ENCODE measurements around the gene AGFG2. TPM values are rescaled to one million over a fixed set of nuclear protein-coding genes. Genes with fewer than 3 reads are reported as not detected.
A peak's percentile ranks its signal among the peaks of the same experiment; 100 is the strongest.
"Not testable (repeated sequence)": the region's sequence is repeated elsewhere in the genome, so short reads cannot be mapped to it uniquely, and the experiment has no call there.

The AGFG2 gene
- total RNA-seq, 1 donor: 10.5 TPM

DNA sequence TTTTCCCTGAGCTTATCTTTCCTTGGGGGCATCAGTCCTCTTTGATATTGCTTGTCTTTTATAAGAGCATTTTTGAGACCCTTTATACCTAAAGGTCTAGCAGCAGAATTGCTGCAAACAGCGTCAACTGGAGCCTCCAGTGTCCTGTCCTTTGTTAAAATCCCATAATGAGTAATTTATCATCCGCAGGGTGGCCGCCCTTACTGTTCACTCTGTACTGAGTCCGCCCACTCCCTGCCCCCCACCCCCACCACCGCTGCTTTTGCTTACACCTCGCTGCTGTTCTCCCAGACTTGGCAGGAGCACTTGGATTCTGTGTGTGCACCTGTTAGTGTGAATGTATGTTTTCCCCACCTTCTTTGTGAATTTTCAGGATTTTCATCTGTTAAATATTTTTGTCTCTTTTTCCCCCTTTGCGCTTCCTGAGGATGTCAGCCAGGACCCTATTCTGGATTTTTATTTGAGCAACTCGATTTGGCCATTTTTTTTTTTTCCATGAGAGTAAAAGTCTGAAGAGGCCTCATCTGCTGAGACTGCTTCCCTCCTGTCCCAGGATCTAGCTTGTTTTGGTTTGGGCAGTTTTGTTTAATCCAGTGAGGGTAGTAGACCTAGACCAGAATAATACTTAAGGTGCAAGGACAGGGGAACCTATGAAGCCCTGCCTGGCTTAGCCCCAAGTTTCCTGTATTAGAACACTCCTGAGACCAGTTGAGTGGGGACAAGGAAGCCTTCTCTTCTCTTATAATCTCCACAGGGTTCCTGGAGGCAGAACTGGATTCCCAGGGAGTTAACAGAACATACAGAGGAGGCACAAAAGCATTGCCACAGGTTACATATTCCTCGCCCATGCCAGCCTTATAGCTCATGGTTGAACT is 8.2 kb downstream of the AGFG2 start:
- DNase-seq (ENCODE audit: low read depth in 2 of 3, low spot score in 2 of 3): no peak

DNA sequence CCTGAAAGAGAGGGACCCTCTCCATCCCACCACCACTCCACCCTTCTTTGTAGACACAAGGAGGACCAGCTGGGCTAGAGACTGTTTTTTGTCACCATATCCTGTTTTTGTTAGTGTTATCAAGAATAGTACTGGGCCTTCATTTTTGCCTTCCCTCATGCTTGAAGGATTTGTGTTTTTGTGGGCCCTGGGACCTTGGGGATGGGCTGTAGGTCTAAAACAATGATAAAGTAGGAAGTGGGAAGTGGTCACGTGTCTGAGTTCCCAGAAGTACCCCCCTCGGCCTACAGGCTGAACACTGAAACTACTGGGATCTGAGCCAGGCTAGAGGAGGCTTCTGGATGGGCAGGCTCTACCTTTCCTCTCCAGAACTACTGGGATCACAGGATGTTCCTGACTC is 8.9 kb downstream of the AGFG2 start:
- DNase-seq (ENCODE audit: low read depth in 2 of 3, low spot score in 2 of 3): no peak

- DNase-seq (ENCODE audit: low read depth in 2 of 3, low spot score in 2 of 3): not testable (repeated sequence)
Measured at GRCh38 chr7:100548446-100548845, 9.4 kb downstream of the AGFG2 start.

- no peak for DNase-seq (ENCODE audit: low read depth in 2 of 3, low spot score in 2 of 3)
Measured at GRCh38 chr7:100552532-100552931, 13.5 kb downstream of the AGFG2 start.

- no peak for DNase-seq (ENCODE audit: low read depth in 2 of 3, low spot score in 2 of 3)
Measured at GRCh38 chr7:100553032-100553431, 14.0 kb downstream of the AGFG2 start.

DNA sequence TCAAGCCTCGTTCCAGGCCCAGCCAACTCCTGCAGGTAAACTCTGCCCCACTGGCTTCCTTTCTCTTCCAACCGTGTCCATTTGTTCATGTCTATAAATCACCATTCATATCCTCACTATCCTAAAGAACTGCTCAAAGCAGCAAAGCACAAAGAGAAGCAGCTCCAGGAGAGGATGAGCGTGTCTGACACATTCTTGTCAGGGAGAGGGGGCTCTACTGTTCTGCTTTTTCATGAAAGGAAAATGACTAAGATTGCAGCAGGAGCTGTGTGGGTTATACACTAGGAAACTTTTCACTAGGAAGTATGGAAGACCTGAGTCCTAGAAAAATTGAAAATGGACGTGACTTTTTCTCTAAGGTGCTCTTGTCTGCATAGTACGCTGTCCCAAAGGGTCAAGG is 16.7 kb downstream of the AGFG2 start:
- DNase-seq (ENCODE audit: low read depth in 2 of 3, low spot score in 2 of 3): no peak

DNA sequence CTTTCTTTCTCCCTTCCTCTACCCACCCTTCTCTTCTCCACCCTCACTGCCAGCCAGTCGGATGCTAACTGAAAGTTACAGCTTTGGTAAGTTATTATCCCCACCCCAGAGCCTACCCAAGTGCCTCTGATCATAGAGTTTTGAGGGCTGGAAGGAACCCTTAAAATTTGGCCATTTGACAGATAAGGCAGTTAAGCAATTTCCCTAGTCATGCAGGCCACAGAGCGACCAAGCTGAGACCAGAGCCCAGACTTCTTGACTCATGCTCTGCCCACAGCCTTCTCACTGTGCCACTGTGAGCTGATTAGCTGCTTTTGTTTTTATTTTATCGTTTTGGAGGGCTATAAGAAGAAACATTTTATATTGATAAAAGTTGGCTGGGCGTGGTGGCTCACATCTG is 17.5 kb downstream of the AGFG2 start:
- DNase-seq (ENCODE audit: low read depth in 2 of 3, low spot score in 2 of 3): peak in 2 of 3 donors; percentile 41 to 72

DNA sequence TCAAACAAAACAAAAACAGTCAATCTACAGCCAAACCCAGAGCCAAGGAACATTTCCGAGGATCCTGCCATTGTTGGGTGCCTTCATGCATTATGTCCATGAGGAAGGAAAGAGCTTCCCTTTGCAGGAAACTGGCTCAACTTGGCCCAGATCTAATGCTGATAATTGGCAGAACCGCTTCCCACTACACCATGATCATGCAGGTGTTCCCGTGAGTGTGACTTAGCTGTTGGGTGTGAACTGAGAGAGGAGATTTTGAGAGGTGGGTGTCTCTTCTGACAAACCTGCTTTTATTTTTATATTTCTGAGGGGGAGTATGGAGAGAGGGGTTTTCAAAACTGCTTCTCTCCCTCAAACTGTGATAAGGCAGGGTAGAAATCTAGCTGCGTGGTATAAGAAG is 20.1 kb downstream of the AGFG2 start:
- no peak for DNase-seq (ENCODE audit: low read depth in 2 of 3, low spot score in 2 of 3)

DNA sequence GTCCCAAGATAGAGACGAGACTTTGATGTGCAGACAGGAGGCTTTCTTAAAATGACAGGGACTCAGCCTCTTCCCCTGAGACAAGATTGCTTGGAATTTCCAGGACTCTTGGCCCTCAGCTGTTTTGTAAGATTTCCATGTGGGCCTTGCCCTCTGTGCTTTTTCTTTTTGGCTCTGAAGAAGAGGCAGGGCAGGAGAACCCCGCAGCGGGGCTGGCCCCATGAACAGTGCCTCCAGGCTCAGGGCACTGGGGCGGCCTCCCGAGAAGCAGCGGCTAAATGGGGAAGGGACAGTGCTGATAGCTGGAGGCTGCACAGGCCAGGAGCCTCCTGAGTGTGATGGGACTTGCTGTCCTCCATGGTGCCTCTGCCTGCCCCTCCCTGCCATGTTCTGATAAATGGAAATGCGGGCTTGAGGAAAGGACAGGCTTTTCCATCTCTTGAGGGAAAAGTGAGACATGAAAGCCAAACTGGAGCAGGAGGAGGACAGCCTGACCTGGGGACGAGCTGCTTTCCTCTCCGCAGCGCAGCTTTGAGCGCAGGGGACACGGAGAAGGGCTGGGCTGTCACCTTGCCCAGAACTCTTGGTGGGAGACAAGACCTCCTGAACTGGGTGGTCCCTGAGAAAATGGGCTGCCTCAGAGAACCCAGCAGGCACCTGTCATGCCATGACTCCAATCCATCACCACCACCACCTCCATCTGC is 22.6 kb downstream of the AGFG2 start:
- DNase-seq (ENCODE audit: low read depth in 2 of 3, low spot score in 2 of 3): no peak

DNA sequence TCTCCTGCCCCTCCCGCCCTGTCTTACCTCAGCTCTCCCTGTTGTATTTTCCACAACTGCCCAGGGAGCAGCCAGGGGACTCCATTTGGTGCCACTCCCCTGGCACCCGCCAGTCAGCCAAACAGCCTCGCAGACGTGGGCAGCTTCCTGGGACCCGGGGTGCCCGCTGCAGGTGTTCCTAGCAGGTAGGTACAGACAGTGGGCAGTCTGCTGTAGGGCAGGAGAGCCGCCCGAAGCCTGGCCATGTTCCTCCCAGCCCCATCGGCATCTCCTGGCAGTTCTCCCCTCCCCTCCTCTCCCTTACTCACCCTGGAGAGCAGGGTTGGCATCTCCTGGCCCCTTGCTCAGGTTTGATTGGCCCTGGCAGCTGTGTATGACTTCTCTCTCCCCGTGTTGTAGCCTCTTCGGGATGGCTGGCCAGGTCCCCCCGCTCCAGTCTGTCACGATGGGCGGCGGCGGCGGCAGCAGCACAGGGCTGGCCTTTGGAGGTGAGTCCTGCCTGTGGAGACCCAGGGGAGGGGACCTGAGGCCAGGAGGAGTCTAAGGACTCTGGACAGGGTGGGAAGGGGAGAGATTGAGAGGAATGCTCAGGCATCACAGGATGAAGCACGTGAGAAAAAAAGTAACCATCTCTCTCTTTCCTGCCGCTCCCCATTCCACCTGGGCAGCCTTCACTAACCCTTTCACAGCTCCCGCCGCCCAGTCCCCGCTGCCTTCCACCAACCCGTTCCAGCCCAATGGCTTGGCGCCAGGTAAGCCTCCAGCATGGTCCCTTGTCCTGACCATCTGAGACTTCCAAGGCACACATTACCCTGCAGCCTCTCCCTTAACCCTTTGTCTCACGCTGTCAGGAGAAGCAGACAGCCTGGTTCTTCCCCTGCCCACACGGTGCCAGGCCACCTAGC is 23.4 kb downstream of the AGFG2 start:
- no peak for DNase-seq (ENCODE audit: low read depth in 2 of 3, low spot score in 2 of 3)

- no peak for DNase-seq (ENCODE audit: low read depth in 2 of 3, low spot score in 2 of 3)
Measured at GRCh38 chr7:100563100-100563564, 24.1 kb downstream of the AGFG2 start.

DNA sequence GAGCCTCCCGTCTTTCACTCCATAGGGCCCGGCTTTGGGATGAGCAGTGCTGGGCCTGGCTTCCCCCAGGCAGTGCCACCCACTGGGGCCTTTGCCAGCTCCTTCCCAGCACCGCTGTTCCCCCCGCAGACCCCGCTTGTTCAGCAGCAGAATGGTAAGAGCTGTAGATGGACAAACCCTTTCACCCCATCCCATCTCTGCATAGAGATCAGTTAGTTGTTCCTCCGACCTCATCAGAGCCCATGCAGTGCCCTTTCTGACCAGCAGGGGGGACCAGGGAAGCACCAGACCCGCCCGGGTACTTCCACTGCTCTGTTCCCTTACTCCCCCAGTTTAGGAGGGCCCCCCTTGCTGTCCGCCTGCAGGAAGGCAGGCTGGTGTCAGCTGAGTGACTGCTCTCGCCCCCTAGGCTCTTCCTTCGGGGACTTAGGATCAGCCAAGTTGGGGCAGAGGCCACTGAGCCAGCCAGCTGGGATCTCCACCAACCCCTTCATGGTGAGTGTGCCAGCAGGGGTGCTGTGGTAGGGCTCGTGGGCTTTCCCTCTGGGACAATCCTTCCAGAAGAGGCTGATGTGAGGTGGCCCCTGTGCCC is 24.9 kb downstream of the AGFG2 start:
- peak; percentile 66 to 84 (median 79) for DNase-seq (ENCODE audit: low read depth in 2 of 3, low spot score in 2 of 3)

DNA sequence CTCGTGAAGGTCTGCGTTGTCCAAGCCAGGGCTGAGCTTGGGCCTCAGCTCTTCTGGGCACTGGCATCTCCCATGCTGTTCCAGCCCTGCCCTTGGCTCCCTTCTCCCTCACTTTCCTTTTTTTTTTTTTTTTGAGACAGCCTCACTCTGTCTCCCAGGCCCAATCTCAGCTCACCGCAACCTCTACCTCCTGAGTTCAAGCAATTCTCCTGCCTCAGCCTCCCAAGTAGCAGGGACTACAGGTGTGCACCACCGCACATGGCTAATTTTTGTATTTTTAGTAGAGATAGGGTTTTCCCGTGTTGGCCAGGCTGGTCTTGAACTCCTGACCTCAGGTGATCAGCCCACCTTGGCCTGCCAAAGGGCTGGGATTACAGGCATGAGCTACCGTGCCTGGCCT is 25.4 kb downstream of the AGFG2 start:
- DNase-seq (ENCODE audit: low read depth in 2 of 3, low spot score in 2 of 3): not testable (repeated sequence)

DNA sequence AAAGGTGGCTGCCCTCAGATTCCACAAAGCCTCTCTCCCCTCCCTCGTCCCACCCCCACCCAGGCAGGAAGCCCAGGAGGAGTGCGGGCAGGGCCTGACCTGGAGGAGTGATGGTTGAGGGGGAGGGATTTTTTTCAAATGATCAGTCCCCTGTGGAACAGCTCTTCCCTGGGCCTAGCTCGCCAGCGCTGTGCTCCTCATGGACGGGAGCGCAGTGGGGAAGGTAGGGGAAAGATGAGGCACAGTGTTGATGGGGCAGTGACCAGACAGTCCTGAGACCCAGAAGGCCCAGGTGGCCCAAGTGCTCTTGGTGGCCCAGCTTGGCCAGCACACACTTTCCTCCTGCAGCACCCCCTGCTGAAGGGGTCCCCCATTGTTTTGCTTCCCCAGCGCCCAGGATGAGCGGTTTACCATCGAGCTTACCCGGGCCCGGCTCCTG is 26.1 kb downstream of the AGFG2 start:
- no peak for DNase-seq (ENCODE audit: low read depth in 2 of 3, low spot score in 2 of 3)

DNA sequence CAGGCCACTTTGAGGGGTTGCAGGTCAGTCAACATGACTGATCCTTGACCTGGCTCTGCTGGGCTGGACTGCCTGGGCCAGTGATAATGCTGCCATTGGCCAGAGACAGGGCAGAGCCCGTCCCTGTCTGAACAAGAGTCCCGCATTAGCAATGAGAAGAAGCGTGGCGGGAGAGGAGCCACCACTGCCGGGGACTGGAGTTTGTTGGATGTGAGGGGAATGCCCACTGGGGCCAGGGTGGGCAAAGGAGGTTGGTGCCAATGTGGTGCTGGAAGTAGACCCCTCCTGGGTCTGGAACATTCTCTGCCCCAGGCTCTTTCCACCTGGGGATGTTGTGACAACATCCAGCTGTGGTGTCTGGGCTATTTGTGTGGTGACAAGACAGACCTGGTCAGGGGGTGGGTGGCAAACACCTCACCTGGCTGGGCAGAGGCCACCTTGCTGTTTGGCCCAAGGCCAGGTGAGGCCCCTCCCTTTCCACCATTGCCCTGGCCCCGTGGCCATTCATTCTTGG is 27.1 kb downstream of the AGFG2 start:
- DNase-seq (ENCODE audit: low read depth in 2 of 3, low spot score in 2 of 3): no peak

DNA sequence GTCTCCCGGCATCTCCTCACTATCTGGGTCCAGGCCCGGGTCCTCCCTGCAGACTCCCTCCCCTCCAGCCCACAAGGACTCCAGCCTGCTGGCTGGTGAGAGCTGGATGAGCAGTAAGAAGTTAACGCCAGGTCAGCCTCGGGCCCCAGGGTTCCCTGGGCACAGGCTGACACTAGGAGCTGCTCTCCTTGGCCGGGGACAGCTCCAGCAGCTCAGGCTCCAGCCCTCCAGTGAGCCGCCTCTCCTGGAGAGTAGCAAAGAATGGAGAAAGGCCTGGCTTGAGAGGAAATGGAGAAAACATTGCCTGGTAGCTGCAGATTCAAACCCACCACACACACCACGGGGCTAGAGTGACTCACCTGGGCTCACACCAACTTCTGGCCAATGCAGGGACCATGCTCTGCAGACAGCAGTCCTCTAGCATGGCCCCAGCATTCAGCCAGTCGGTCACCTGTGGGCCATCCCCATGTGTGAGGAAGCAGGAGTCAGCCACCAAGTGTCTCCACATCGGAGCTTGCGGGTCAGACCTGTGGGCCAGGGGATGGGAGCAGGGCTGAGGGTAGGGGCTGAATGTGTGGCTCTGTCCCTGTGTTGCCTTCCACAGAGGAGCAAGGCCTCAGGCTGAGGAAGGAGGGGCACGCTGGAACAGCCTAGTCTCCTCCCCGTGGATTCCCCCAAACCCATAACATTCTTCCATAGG is 28.2 kb downstream of the AGFG2 start:
- no peak for DNase-seq (ENCODE audit: low read depth in 2 of 3, low spot score in 2 of 3)

- DNase-seq (ENCODE audit: low read depth in 2 of 3, low spot score in 2 of 3): no peak
Measured at GRCh38 chr7:100567751-100568175, 28.8 kb downstream of the AGFG2 start.

DNA sequence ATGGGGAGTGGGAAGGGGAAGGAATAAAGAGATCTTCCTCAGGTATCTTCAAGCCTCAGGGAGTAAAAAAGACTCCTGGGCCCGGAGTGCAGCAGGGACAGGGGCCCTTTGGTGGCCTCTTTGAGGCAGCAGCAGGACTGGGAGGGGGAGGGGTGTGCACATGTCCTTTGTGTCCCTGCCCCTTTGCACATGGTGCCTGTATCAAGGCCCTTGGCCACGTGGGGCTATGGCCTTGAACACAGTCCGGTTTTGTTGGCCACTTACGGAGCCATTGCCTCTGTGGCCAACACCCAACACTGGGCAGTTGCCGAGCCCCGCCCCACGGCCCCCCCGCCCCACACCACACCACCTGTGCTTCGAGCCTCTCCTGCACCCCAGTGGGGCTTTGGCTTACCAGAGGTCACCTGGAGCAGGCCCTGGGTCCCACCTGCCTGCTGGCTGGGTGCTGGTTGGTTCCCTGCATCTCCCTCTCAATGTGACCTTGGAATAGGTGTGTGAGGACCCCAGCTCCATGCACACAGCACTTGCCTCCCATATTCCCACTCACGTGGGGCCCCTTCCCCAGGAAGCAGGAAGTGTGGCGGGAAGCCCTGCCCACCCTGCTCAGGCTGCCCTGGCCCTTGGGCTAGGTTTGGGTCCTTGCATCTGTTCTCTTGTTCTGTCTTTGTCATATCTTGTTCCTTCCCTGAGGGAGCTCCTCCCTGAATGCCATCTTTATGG is 29.3 kb downstream of the AGFG2 start:
- no peak for DNase-seq (ENCODE audit: low read depth in 2 of 3, low spot score in 2 of 3)

Measured in hematopoietic multipotent progenitor cell (in vitro differentiated cells).